ENCODE measurements around the gene RALGPS2.

DNA sequence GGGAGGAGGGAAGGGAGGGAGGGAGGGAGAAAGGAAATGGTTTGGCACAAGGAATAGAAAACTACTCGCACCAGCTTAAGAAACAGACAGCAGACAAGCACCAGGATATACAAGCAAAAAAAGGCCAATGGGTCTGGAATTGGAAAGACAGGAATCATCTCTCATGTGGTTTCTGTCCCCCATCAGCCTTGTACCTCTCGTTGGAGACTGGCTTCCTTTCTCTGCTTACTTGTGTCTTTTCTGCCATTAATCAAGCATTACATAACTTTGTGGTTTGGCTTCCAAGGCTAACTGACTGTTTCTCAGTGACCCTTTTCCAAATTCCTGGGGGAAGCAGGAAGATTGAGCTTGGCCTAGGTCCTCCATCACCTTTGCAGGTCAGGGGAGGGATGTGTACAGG is 11.8 kb upstream of the RALGPS2 start:
- TF ChIP-seq ARNTL (CRISPR knock-in tag; IDR thresholded peaks at IDR 0.05; ENCODE audit: borderline replicate concordance, low read depth) (no peak), CSRNP3 (CRISPR knock-in tag; IDR thresholded peaks at IDR 0.05) (no peak), BACH2 (CRISPR knock-in tag; IDR thresholded peaks at IDR 0.05; ENCODE audit: borderline replicate concordance) (no peak), ZFP30 (CRISPR knock-in tag; IDR thresholded peaks at IDR 0.05) (no peak), ISL1 (CRISPR knock-in tag; IDR thresholded peaks at IDR 0.05) (no peak), ESRRG (CRISPR knock-in tag; IDR thresholded peaks at IDR 0.05) (no peak), SNAI2 (CRISPR knock-in tag; IDR thresholded peaks at IDR 0.05) (no peak), ZFP3 (CRISPR knock-in tag; IDR thresholded peaks at IDR 0.05) (no peak)
